GM12801 (cell line): Measurements from ENCODE around the gene EVC.

Experiments
- TF ChIP-seq, protein P1 (sequence below): IDR thresholded peaks from one replicate; pipeline ENCODE4 v1.5.1; 2011; ENCODE audit warnings: control low read depth; ENCODE audit not compliant: insufficient read length; ENCODE audit errors: extremely low read depth

Gene EVC

DNA sequence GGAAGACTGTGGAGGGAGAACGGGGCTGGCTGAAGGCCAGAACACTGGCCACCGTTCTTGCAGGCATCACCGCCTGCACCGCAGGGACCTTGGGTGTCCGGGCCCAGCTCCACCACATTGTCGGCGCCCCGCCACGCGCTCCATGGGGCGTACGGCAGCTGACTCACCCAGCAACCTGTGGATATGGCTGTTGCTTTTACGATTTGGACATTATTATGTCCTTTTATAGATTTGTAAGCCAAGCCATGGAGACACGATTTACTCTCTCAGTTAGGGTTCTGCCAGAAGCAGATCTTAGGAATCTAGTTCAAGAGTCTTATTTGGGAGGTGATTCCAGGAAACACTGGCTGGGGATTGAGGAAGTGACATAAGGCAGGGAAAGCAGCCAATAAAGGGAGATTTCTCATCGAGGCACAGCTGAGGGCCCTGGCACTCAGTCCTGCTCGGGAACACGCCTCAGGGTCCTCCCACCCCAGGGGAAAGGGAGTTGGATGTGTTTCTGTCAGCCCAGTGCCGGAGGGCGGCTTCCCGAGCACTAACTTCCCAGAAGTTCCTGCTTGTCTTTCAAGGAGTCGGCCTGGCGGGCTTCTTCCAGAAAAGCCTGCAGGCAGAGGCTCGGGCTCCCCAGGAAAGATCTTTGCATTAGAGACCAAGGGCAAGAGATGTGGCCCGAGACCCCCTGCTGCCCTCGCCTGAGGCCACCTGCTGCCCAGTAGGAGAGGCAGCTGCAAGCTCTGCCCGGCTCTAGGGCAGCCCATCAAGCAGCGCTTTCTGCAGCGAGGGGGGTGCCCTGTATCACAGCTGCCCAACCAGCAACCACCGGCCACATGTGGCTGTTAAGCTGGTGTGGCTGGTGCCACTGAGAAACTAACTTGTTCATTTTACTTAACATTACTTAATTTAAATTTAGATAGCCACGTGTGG, 129.0 kb downstream of the EVC start:
- TF ChIP-seq, protein P1, sequence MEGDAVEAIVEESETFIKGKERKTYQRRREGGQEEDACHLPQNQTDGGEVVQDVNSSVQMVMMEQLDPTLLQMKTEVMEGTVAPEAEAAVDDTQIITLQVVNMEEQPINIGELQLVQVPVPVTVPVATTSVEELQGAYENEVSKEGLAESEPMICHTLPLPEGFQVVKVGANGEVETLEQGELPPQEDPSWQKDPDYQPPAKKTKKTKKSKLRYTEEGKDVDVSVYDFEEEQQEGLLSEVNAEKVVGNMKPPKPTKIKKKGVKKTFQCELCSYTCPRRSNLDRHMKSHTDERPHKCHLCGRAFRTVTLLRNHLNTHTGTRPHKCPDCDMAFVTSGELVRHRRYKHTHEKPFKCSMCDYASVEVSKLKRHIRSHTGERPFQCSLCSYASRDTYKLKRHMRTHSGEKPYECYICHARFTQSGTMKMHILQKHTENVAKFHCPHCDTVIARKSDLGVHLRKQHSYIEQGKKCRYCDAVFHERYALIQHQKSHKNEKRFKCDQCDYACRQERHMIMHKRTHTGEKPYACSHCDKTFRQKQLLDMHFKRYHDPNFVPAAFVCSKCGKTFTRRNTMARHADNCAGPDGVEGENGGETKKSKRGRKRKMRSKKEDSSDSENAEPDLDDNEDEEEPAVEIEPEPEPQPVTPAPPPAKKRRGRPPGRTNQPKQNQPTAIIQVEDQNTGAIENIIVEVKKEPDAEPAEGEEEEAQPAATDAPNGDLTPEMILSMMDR = no peak

DNA sequence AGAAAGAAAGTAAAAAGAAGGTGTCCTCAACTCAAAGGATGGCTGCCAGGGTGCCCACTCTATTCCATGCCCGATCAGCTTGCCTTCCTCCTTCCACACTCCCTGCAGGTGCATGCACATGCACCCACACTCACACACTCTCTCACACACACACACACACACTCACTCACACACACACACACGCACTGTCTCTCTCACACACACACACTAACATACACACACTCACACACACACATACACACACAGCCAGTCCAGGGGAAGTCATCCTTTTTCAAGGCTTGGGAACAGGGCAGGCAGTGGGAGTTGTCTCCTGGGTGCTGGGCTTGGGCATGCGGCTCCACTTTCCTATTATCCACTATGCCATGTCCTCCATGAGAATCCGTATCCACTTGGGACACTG, 131.5 kb downstream of the EVC start:
- TF ChIP-seq, protein P1 = no peak

DNA sequence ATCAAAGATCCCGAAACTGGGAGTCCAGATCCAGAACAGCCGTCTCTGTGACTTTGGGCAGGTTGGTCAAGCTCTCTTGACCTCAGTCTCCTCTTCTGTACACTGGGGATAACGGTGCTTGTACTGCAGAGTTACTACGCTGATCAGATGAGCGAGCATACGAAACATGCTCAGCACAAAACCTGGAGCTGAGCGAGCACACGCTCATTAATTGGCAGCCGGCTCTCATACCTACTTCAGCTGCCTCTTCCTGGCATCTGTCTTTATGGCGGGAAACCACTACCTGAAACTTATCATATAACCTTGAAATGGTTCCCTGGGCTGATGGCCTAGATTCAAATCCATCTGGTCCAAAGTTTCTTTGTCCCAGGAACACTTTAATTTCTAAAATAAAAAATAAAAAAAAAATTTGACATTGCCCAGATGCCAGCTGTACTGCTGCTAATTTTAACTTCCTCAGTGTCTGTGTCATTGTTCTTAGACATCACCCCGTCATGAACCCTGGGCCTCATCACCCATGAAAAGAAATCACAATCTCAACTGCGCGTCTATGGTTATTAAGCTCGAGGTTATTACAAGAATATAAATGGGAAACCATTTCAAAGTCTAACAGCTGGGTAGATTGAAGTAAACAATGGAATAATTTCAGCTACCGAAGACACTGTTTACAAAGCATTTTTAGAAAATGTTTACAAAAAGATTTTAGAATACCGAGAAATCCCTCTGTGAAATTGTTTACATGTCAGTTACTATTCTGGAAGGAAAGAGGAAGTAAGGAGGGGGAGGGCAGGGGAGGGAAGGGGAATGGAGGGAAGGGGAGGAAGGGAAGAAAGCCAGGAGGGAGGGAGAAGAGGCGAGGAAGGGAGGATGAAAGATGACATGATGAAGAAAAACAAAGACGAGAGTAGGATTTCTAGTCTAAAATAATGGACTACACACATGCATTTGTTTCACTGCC, 132.9 kb downstream of the EVC start:
- TF ChIP-seq, protein P1 = no peak

DNA sequence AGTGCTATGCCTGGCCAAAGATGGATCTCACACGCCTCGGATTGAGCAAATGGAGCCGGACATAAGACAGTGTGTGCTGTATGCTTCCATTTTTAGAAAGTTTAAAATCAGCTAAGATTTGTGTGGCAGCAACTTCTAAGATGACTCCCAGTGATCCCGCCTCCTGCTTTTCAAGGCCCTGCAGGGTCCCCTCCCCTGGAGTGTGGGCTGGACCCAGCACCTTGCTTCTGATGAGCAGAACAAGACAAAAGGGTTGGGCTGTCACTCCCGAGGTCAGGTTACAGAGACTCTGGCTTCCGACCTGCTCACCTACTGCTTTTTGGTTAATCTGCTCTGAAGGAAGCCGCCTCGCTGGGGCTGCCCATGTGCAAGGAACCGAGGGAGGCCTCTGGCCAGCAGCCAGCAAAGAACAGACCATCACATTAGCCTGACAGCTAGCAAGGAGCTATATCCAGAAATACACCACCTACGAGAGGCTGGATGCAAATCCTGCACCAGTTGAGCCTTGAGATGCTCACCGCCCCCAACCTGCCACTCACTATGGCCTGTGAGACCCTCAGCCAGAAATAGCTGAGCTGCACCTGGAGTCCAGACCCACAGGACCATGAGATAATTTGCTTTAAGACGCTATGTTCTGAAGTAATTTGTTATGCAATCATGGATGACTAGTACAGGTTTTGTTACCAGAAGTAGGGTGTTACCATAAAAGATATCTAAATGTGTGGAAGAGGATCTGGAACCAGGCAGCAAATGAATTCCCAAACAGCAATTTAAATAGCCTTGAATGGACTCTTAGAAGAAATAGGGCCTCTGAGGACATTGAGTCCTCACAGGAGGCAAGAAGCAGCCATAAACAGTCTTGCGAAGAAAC, 134.3 kb downstream of the EVC start:
- TF ChIP-seq, protein P1 = no peak

DNA sequence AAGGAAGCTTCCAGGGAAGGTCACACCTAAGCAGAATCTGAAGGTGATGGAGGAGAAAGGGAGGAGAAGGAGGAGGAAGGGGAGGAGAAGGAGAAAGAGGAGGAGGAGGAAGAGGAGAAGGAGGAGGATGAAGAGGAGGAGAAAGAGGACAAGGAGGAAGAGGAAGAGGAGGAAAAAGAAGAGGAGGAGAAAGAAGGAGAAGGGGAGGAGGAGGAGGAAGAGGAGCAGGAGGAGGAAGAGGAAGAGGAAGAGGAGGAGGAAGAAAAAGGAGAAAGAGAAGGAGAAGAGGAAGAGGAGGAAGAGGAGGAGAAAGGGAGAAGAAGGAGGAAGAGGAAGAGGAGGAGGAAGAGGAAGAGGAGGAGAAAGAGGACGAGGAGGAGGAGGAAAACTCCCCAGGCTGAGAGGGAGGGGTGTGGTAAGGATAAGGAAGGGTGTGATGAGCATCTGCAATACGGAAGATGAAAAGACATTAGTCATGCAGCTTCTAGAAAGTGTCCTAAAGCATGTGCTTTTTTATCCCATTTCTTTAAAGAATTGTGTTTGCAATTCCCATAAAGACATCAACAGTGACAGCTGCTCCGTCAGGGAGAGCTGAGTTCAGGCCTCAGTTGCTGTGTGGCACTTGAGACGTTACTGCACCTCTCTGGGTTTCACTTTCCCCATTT, 140.8 kb downstream of the EVC start:
- TF ChIP-seq, protein P1 = no peak

DNA sequence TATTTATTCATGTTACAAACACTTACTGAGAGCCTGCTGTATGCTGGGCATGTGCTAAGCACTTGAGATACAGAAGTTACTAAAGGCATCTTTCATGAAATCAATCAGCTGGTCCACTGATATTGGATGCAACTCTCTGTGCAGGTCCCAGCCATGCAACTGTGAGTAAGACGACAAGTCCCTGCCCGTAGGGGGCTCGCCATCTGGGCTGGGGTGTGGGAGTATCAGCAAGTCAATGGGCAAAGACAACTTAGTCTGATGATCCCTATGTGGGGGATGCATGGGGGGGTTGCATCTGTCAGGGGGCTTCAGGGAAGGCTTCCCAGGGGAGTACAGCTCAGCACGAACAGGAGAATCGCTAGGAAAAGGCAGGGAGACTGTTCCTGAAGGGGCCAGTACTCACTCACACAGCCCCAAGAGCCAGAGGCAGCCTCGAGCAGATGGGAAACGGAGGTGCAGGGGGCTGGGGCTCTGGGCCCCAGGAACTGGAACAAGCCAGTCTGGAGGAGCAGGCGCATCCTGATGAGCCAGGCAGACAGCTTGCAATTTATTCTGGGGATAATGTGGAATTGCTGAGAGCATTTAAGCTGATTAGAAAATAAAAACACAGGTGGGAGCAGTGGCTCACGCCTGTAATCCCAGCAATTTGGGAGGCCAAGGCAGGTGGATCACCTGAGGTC, 141.7 kb downstream of the EVC start:
- TF ChIP-seq, protein P1 = no peak
